ENCODE measurements around the gene NEK6.

DNA sequence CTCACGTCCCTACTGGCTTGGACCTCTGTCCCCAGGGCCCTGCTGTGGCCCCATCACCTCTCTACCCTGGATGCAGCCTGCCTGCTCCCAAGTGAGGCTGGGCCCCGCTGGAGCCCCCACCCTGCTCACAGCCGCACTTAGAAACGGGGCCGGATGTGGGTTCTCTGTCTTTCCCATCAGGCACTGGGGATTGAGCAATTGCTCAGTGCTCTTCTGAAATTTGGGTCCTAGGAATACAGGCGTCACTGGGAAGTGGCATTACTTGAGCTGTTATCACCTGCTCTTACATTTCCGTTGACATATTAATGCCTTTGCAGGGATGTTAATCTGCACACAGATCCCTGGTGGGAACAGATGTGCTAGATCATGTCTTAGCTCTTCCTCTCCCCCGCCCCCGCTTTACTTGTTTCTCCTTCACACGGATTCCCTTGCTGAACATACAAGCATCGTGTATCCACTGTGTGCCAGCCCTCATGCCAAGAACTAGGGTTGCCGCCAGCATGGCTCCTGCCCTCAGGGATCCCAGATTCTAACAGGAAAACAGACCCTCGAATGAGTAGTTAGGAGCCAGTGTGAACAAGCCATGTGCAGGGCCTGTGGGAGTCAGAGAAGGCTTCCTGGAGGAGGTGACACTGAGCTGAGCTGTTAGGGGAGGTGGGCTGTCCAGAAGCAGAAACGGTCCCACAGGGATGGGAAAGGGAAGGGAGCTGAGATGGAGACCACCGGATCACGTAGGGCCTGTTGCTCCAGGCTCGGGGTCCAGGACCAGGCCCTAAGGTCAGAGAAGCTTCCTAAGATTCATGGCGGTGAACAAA is 65.1 kb downstream of the NEK6 start:
- TF ChIP-seq, protein P1, sequence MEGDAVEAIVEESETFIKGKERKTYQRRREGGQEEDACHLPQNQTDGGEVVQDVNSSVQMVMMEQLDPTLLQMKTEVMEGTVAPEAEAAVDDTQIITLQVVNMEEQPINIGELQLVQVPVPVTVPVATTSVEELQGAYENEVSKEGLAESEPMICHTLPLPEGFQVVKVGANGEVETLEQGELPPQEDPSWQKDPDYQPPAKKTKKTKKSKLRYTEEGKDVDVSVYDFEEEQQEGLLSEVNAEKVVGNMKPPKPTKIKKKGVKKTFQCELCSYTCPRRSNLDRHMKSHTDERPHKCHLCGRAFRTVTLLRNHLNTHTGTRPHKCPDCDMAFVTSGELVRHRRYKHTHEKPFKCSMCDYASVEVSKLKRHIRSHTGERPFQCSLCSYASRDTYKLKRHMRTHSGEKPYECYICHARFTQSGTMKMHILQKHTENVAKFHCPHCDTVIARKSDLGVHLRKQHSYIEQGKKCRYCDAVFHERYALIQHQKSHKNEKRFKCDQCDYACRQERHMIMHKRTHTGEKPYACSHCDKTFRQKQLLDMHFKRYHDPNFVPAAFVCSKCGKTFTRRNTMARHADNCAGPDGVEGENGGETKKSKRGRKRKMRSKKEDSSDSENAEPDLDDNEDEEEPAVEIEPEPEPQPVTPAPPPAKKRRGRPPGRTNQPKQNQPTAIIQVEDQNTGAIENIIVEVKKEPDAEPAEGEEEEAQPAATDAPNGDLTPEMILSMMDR (IDR thresholded peaks at IDR 0.05): no peak
- TF ChIP-seq POLR2A (IDR thresholded peaks at IDR 0.05; ENCODE audit: low read depth): no peak

Data from esophagus muscularis mucosa (tissue), 3 donors.